ENCODE data around the gene SOHLH1.

The SOHLH1 gene

GRCh38 chr9:135661816-135662560 lies 37.3 kb downstream of the SOHLH1 start:
- DNase-seq (ENCODE audit: low read depth), result no peak

- no peak for DNase-seq (ENCODE audit: low read depth)
Observed at GRCh38 chr9:135660407-135660806, 38.9 kb downstream of the SOHLH1 start.

- no peak for DNase-seq (ENCODE audit: low read depth)
Observed at GRCh38 chr9:135659252-135659651, 40.0 kb downstream of the SOHLH1 start.

GRCh38 chr9:135657416-135657815 lies 41.9 kb downstream of the SOHLH1 start:
- no peak for DNase-seq (ENCODE audit: low read depth)

GRCh38 chr9:135655317-135655716 lies 44.0 kb downstream of the SOHLH1 start:
- no peak for DNase-seq (ENCODE audit: low read depth)

- no peak for DNase-seq (ENCODE audit: low read depth)
Observed at GRCh38 chr9:135650408-135650807, 48.9 kb downstream of the SOHLH1 start.

- DNase-seq (ENCODE audit: low read depth), result no peak
Observed at GRCh38 chr9:135649508-135649907, 49.8 kb downstream of the SOHLH1 start.

- DNase-seq (ENCODE audit: low read depth), result no peak
Observed at GRCh38 chr9:135648494-135649410, 50.5 kb downstream of the SOHLH1 start.

GRCh38 chr9:135647884-135648283 lies 51.4 kb downstream of the SOHLH1 start:
- no peak for DNase-seq (ENCODE audit: low read depth)

- DNase-seq (ENCODE audit: low read depth), result no peak
Observed at GRCh38 chr9:135644631-135645218, 54.6 kb downstream of the SOHLH1 start.
